ENCODE results near the gene PARD6G. TPM values are rescaled to one million over a fixed set of nuclear protein-coding genes. Genes with fewer than 3 reads are reported as not detected.

The PARD6G gene
- total and polyA plus RNA-seq, 9 of the 15 experiments (the other 6 are each of a cell fraction or from before 2014, with no cell fraction given), result 0.03 to 1.2 (median 0.26) TPM

- TF ChIP-seq ZNF407 (IDR thresholded peaks at IDR 0.05; ENCODE audit: low read depth) (no peak), NCOA6 (IDR thresholded peaks at IDR 0.05) (no peak), ZNF146 (CRISPR knock-in tag; IDR thresholded peaks at IDR 0.05; ENCODE audit: unreplicated experiment) (no peak), ATF1 (CRISPR knock-in tag; IDR thresholded peaks at IDR 0.05) (peak; percentile 57), ATF1 (tag; IDR thresholded peaks at IDR 0.05) (peak; percentile 99), SMARCB1 (IDR thresholded peaks at IDR 0.05; ENCODE audit: insufficient read length, low read depth) (no peak), TAF1 (IDR thresholded peaks at IDR 0.05; ENCODE audit: control insufficient read depth, extremely low read depth, insufficient read depth, low read length, severe bottlenecking) (peak; percentile 70), NONO (IDR thresholded peaks at IDR 0.05; ENCODE audit: low read depth in 2 of 2, low read length in 1 of 2) (no peak), SMARCE1 (IDR thresholded peaks at IDR 0.05) (no peak), PHF8 (IDR thresholded peaks at IDR 0.05; ENCODE audit: borderline replicate concordance, low read length) (peak; percentile 74; the same call in 1 of the 2 replicates), TAF9B (IDR thresholded peaks at IDR 0.05; ENCODE audit: partially characterized antibody) (no peak), HCFC1 (IDR thresholded peaks at IDR 0.05; ENCODE audit: low read depth, low read length) (no peak; the same call in 1 of the 2 replicates), TARDBP (IDR thresholded peaks at IDR 0.05) (no peak), CHCHD3 (CRISPR knock-in tag; IDR thresholded peaks at IDR 0.05) (no peak), ZNF140 (CRISPR knock-in tag; IDR thresholded peaks at IDR 0.05) (no peak), CBX5 (IDR thresholded peaks at IDR 0.05; ENCODE audit: borderline replicate concordance, low read depth) (no peak), SFPQ (IDR thresholded peaks at IDR 0.05; ENCODE audit: low read depth, low read length) (no peak)
- TF ChIP-seq, protein P1, sequence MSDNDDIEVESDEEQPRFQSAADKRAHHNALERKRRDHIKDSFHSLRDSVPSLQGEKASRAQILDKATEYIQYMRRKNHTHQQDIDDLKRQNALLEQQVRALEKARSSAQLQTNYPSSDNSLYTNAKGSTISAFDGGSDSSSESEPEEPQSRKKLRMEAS (CRISPR knock-in tag; IDR thresholded peaks at IDR 0.05), result no peak
Observed at GRCh38 chr18:80108739-80109675, 138.3 kb downstream of the PARD6G start, which contains the start of gene ADNP2 (continued).
